HG03469 (cell line): ENCODE data around the gene KRTAP1-4.
"Not testable (repeated sequence)": the region's sequence is repeated elsewhere in the genome, so short reads cannot be mapped to it uniquely, and the experiment has no call there.

ENCODE experiments used
- ATAC-seq: cut with Tn5 transposase; IDR thresholded peaks from one replicate; pipeline ENCODE4 v1.9.1; 2021; ENCODE audit warnings: mild to moderate bottlenecking, moderate library complexity, moderate number of reproducible peaks; ENCODE audit not compliant: unreplicated experiment

The KRTAP1-4 gene

DNA sequence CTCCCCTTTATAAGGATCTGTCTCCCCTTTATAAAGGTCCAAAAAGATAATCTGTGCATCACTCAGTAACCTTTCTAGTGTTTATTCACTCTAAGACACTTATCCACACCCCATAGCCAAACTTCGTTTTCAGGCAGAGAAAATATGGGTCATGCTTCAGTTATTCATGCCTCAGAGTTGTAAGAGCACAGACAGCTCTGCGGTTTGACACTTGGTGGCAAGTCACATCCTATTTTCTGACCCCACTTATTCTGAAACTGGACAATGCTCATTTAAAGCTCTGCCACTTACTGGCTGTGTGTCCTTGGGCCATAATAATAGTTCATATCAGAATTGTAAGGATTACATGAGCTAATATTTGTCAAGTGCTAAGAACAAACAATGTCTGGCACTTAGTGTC, 19.1 kb upstream of the KRTAP1-4 start:
- no peak for ATAC-seq

DNA sequence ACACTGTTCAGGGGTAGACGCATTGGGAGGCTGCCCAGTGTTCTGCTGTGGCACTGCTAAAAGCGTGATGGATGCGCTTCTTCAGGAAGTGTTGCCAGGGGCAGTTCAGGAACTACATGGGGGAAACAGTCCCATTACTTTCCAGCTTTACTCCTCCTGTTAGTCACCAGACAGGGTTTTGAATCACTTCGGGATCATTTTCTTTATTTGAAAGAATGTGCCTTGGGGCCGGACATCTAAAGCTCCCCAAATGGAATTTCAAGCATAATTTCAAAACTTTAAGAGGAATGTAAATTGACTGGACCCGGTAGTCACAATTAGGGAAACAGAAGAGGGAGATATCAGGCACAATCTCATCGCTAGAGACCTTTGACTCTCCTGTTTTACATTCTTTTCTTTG, 18.4 kb upstream of the KRTAP1-4 start:
- no peak for ATAC-seq

DNA sequence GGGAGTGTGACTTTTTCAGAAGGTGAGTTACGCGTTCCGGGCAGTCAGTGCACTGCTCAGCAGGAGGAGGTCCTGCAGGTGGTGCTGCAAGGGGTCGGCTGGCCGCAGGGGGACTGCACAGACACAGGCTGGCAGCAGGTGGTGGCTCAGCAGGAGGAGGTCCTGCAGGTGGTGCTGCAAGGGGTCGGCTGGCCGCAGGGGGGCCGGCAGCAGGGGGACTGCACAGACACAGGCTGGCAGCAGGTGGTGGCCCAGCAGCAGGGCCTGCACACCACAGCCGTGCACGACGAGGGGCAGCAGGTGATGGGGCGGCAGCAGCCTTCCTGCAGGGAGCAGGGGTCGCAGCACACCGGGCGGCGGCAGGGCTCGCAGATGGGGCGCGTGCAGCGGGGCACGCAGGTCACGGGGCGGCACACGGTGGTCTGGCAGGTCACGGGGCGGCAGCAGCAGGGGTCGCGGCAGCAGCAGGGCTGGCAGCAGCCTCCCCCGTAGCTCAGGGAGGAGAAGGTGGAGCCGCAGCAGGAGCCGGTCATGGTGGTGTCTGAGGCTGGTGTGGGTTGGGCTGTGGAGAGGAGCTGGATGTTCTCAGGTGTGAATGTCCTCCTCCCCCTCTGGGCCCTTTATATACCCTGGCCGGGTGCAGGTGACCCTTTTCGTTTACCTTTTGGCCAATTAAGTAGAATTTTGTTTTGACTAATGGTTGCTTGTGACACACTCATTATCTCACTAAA, 16.9 kb upstream of the KRTAP1-4 start, which contains the start of gene KRTAP2-1:
Gene KRTAP2-1 (minus strand): TSS at position 582 of the 731 bp plus-strand sequence. CDS start 49 bp downstream, at position 533.
- not testable (repeated sequence) for ATAC-seq

DNA sequence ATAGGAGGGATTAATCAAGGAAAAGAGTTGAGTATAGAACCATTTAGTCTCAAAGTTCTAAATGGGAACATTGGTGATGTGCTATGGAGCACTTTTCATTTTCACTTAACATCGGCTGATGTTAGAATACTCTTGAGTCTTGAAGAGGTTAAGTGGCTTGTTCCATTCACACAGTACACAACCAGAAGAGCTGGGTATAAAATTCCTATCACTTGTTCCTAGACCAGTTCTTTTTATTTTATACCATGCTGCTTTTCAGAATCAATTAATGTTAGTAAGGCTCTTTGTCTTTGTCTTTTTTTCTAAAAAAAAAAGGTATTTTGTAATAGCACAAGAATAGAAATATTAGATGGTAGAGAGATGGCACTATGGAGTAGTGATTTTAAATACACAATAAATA, 13.0 kb upstream of the KRTAP1-4 start:
- no peak for ATAC-seq

DNA sequence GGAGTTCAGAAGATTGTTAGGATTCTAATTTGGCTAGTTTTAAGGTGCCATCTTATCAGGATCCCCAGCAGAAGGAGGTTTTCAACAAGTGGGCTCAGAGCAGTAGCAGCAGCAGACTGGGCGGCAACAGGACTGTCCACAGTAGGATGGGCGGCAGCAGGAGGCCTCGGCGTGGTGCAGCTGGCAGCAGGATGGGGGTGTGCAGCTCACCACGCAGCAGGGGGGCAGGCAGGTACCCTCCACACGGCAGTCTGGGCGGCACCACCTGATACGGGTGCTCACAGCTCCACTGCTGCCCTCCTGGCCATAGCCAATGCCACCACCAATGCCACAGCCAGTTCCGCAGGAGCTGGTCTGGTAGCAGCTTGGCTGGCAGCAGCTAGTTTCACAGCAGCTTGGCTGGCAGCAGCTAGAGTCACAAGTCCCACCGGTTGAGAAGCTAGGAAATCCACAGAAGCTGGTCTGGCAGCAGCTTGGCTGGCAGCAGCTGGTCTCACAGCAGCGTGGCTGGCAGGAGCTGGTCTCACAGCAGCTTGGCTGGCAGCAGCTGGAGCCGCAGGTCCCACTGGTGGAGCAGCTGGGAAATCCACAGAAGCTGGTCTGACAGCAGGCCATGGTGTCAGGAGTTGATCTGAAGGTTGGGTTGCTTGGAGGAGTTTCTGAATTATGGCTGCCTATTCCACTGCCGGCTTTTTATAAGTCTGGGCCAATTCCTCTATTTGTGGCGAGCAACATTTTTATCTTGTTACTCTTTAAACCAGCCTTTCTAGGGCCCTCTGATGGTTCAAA, 11.0 kb upstream of the KRTAP1-4 start, which contains the start of gene KRTAP1-1:
Gene KRTAP1-1 (minus strand): TSS at position 668 of the 789 bp plus-strand sequence. CDS start 53 bp downstream, at position 615.
- ATAC-seq = not testable (repeated sequence)

DNA sequence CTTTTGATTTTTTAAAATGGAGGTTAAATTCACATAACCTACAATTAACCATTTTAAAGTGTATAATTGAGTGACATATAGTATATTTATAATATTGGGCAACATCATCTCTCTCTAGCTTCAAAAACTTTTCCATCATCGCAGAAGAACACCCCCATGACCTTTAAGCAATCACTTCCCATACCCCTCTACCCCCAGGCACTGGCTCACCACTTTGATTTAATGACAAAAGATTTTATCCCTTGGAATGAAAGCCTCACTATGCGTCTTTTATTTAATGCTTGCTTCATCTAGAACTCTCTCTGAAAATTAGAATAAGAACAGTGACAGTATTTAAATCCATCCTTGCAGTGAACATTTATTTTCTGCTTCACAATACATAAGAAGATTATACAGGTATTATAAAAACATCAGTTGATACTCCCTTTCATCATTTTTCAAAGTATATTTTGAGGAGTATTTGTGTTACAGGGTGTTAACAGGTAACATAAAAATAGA, 7.9 kb upstream of the KRTAP1-4 start:
- no peak for ATAC-seq

DNA sequence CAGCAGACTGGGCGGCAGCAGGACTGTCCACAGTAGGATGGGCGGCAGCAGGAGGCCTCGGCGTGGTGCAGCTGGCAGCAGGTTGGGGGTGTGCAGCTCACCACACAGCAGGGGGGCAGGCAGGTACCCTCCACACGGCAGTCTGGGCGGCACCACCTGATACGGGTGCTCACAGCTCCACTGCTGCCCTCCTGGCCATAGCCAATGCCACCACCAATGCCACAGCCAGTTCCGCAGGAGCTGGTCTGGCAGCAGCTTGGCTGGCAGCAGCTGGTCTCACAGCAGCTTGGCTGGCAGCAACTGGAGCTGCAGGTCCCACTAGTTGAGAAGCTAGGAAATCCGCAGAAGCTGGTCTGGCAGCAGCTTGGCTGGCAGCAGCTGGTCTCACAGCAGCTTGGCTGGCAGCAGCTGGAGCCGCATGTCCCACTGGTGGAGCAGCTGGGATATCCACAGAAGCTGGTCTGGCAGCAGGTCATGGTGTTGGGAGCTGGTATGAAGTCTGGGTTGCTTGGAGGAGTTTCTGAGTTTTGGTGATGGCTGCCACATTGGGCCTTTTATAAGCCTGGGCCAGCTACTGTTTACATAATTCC, 4.4 kb upstream of the KRTAP1-4 start, which contains the start of gene KRTAP1-3:
Gene KRTAP1-3 (minus strand): TSS at position 529 of the 590 bp plus-strand sequence. CDS start 53 bp downstream, at position 476.
- ATAC-seq = not testable (repeated sequence)

DNA sequence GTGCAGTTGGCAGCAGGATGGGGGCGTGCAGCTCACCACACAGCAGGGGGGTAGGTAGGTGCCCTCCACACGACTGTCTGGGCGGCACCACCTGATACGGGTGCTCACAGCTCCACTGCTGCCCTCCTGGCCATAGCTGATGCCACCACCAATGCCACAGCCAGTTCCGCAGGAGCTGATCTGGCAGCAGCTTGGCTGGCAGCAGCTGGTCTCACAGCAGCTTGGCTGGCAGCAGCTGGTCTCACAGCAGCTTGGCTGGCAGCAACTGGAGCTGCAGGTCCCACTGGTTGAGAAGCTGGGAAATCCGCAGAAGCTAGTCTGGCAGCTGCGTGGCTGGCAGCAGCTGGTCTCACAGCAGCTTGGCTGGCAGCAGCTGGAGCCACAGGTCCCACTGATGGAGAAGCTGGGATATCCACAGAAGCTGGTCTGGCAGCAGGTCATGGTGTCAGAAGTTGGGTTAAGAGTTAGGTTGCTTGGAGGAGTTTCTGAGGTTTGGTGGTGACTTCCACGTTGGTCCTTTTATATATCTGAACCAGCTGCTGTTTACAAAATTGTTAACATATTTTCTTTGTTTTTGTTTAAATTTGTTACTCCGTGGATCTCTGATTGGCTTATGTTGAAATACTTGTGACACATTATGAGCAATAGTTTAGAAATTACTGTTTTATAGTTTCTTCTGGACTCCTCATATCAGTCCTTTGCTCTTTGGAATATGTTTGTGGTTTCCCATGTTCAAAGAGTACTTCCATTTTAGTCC, 3.1 kb downstream of the KRTAP1-4 start, which contains the start of gene KRTAP1-5:
Gene KRTAP1-5 (minus strand): TSS at position 494 of the 757 bp plus-strand sequence. CDS start 53 bp downstream, at position 441.
- no peak for ATAC-seq

DNA sequence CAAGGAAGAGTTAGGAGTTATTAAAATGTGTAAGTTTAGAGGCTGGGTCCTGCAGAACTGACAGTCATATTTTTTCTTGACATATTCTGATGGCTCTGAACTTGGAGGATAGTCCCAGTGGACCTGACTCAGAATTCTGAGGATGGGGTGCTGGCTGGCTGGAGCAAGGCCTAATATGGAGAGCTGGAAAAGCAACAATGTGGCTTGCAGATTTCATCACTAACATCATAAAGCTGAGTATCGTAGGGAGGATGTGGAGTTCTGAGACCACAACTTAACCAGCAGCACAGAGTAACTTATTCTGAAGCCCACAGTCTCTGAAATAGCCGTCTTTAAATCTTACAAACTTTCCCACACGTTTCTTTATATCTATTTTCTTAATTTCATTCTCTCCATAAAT, 5.3 kb downstream of the KRTAP1-4 start:
- ATAC-seq = no peak

DNA sequence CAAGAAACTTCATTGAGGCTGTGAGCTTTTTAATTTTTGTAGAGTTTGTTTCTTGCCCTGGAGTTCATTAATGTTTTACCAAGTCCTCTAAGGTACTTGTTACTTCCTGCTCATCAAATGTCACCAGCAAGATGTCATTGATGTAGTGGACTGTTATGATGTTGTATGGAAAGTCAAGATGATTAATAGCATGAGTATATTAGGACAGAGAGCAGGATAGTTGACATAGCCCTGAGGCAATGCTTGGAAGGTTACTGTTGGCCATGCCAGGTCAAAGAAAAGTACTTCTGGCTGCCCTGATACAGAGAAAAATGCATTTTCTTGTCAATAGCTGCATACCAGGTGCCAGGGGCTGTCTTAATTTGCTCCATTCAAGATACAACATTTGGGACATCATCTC, 9.7 kb downstream of the KRTAP1-4 start:
- ATAC-seq = no peak

DNA sequence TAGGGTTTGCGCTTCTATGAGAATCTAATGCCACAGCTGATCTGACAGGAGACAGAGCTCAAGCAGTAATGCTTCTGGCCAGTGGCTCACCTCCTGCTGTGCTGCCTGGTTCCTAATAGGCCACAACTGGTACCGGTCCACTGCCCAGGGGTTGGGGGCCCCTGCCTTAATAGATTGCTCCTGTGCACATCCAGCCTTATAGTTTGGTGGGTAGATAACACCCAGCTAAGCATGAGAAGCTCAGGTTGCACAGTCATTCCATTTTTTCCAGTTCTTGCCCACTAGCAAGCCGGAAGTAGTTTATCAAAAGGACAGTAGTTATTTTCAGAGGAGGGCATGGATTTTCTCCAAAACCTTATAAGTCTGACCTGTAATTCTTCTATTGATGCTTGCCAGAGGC, 10.6 kb downstream of the KRTAP1-4 start:
- ATAC-seq = no peak

DNA sequence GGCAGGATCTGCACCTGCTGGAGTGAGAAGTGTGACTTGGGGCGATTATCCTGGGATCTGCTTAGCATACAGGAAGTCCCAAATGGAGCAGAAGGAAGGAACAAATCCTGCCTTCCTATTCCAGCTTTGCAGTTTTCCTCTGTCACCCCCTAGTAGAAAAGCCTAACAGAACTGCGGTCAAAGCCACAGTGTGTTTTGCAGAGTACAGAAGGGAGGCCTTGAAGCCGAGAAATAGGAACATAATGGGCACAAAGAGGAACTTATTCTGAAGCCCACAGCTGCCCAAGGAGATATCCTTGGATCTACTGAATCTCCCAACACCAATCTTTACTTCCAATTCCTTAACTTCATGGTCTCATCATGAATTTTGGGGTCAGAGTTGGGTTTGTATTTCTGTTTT, 11.5 kb downstream of the KRTAP1-4 start:
- ATAC-seq = no peak

DNA sequence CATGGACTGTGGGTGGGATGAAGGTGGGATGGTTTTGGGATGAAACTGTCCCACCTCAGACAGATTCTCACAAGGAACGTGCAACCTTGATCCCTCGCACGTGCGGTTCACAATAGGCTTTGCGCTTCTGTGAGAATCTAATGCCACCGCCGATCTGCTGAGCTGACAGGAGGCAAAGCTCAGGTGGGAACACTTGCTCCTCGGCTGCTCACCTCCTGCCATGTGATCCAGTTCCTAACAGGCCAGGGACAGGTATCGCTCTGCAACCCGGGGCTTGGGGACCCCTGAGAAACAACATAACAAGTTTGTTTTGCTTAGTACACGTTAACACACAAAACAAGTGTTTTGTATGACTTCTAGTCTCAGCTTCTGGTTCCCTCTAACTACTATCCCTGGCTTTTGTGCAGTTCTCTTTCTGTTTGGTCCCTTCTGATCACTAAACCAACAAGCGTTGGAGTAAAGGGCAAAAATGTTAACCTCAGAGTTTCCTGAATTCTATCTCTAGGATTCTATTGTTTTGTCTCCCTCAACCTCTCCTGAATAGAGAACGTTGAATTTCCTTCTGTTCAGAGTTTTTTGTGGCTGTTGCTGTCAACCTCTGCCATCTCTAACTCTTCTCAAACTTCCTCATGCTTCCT, 13.3 kb downstream of the KRTAP1-4 start:
- ATAC-seq = no peak

DNA sequence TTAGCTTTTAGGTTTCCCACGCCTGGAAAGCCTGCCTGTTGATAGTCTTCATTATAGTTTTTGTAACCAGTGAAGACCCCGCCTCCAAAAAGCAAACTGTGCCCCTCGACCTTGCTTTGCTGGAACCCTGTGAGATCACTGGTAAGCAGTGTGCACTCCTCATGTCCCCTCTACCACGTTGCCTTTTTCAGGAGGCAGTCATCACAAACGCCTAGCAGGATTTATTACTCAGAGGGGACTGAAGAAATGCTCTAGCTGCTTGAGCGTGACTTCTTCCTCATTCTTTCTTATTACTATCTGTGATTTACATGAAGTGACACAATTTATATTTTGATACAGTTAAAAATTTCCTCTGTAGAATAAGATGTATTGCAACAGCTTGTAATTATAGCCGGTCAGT, 14.5 kb downstream of the KRTAP1-4 start:
- no peak for ATAC-seq

DNA sequence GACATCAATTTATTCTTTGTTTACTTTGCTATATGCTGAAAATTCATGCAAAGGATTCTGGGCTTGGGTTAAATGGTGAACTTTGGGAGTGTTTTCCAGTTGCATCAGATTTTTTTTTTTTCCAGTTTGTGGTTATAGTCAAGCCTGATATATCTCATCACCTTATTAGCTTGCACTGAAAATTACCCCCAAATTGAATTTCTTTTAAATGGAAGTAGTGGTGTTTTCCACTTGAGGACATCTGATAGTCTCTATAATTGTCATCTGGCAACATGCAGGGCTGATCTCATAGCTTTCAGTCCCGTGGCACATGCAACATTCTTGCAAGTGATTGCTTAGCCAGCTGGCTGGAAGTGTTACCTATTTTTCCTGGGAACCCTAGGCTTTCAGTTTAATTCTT, 16.4 kb downstream of the KRTAP1-4 start:
- no peak for ATAC-seq

DNA sequence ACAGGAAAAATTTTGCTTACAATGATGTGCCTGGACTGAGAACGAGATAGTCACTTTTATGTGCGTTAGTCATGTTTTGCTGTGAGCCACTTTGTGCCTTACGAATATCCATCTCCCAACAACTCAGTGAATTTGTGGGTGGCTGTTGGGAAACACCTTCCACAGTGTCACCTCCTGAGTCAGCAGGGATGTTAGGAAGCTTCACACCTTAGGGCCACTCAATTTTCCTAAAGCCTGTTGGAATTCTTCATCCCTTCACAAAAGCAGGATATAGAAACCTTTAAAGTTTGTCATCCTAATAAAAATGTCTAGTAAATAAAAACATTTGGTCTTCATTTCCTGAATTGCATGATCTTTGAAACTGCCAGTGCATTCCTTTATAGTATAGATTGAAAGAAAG, 16.8 kb downstream of the KRTAP1-4 start:
- no peak for ATAC-seq

DNA sequence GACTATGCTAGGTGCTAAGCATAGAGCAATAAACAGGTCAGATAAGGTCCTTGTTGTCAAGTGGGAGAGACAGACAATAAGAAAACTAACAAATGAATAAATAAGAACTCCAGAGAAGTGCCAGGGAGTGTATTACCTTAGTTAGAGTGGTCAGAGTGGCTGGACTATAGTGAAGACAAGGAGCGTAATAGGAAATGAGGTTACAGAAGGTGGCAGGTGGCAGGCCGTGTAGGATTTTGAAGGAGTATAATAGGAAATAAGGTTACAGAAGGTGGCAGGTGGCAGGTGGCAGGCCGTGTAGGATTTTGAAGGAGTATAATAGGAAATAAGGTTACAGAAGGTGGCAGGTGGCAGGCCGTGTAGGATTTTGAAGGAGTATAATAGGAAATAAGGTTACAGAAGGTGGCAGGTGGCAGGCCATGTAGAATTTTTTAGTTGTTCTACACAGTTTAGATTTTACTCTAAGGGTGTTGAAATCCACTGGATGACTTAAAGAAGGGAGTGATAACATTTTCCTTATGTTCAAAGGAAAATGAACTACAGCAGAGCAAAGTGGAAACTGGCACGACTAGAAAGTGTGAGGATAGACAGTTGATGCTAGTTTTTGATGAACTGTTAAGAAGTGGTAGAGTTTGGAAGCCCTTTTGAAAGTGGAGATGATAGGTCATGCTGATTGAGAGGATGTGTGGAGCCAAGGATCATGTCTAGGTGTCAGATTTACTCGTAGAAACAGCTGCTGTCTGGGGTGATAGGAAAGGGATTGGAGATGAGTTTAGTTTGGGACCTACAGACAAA, 17.5 kb downstream of the KRTAP1-4 start:
- no peak for ATAC-seq

DNA sequence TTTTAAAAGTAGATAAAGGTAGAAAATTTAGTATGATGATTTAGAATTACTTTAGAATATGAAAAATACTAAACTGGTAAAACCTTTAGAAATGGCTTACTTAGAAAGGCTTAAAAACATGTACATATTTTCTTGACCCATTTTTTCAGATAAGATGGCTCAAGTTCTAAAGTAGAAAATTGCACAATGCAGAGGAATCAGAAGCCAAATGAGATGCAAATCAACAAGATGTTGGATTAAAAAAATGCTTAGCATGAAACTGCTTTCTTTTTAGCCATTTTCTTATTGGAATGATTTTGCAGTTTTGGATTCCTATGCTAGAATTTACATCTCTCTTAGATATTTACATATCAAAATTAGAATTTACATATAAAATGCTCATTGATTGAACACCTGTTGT, 19.6 kb downstream of the KRTAP1-4 start:
- ATAC-seq = no peak

DNA sequence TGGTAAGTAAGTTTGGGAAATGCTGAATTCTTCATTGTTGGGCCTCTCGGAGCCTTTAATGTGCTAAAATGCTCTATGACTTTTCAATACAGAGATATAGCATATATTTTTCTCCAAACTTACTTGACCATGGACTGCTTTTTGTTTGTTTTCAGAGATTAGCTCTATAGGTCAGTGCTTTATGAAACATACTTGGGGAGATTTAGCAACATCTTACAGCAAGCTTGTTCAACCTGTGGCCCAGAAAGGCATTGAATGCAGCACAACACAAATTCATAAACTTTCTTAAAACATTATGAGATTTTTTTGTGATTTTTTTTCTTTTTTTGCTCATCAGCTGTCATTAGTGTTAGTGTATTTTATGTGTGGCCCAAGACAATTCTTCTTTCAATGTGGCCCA, 20.1 kb downstream of the KRTAP1-4 start:
- ATAC-seq = no peak
